Right forelimb (tissue), 1 donor: Measurements from ENCODE around the gene CTPS2.

ENCODE experiments used
- DNase-seq: peaks from one replicate; pipeline ENCODE4 v3.0.0-alpha.2; 2018

CTPS2 gene

GRCh38 chrX:16544969-16545368 lies 167.5 kb downstream of the CTPS2 start:
- DNase-seq, result no peak
